ENCODE data around the gene P2RX1.

DNA sequence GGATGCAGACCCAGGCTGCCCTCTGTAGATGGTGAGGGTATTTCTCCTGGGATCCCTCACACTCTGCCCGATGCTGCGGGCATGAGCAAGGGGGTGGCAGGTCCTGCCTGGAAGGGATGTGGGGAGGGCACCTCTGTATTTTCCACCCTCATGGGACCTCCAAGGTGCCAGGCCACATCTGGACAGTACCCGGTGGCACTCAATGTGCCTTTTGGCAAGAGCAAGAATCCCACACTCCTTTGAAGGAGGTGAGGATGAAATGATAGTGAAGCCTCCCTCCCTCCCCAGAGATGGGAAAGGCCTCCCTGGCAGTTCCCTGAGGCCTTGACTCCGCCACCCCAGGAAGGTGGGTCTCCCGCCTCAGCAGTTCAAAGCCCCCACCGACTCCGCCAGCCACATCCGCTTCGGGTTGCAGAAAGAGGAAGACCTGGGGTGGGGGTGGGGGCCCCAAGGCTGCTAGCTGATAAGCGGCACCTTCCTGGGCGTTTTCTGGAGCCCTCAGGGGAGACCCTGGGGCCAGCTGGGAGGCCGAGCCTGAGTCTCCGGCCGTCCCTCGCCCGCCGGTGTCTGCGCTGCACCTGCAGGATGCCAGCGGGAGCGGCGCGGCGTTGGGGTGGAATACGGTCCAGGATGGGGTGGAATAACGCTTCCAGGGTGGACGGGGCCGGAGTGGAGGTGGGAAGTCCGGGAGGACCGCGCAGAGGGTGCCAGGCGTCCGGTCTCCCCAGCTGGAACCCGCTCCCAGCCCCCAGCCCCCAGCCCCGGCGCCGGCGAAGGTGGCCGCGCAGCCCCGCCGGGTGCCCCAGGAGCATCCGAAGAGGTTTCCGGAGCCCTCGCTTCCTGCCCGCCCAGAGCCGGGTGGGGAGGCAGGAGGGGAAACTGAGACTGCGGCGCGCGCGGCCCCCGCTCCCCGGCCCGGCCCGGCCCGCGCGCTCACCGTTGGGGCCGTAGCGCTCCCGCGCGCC, 47.3 kb upstream of the P2RX1 start:
- TF ChIP-seq JUN (IDR thresholded peaks at IDR 0.05) = no peak
- TF ChIP-seq, protein P1, sequence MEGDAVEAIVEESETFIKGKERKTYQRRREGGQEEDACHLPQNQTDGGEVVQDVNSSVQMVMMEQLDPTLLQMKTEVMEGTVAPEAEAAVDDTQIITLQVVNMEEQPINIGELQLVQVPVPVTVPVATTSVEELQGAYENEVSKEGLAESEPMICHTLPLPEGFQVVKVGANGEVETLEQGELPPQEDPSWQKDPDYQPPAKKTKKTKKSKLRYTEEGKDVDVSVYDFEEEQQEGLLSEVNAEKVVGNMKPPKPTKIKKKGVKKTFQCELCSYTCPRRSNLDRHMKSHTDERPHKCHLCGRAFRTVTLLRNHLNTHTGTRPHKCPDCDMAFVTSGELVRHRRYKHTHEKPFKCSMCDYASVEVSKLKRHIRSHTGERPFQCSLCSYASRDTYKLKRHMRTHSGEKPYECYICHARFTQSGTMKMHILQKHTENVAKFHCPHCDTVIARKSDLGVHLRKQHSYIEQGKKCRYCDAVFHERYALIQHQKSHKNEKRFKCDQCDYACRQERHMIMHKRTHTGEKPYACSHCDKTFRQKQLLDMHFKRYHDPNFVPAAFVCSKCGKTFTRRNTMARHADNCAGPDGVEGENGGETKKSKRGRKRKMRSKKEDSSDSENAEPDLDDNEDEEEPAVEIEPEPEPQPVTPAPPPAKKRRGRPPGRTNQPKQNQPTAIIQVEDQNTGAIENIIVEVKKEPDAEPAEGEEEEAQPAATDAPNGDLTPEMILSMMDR (IDR thresholded peaks at IDR 0.05) = no peak
- TF ChIP-seq, protein P2, sequence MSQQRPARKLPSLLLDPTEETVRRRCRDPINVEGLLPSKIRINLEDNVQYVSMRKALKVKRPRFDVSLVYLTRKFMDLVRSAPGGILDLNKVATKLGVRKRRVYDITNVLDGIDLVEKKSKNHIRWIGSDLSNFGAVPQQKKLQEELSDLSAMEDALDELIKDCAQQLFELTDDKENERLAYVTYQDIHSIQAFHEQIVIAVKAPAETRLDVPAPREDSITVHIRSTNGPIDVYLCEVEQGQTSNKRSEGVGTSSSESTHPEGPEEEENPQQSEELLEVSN (IDR thresholded peaks at IDR 0.05; ENCODE audit: borderline replicate concordance, low read depth) = no peak
- no peak for TF ChIP-seq POLR2A (IDR thresholded peaks at IDR 0.05; ENCODE audit: low read length)
- no peak for TF ChIP-seq NR3C1 (IDR thresholded peaks at IDR 0.05)
- TF ChIP-seq CHD2 (IDR thresholded peaks at IDR 0.05; ENCODE audit: low read length, partially characterized antibody) = no peak
- TF ChIP-seq GATA3 (IDR thresholded peaks at IDR 0.05; ENCODE audit: borderline replicate concordance) = no peak
- TF ChIP-seq, protein P3, sequence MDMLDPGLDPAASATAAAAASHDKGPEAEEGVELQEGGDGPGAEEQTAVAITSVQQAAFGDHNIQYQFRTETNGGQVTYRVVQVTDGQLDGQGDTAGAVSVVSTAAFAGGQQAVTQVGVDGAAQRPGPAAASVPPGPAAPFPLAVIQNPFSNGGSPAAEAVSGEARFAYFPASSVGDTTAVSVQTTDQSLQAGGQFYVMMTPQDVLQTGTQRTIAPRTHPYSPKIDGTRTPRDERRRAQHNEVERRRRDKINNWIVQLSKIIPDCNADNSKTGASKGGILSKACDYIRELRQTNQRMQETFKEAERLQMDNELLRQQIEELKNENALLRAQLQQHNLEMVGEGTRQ (IDR thresholded peaks at IDR 0.05) = no peak
- no peak for TF ChIP-seq KDM1A (IDR thresholded peaks at IDR 0.05; ENCODE audit: low read depth)
- no peak for TF ChIP-seq ZFP36 (IDR thresholded peaks at IDR 0.05; ENCODE audit: borderline replicate concordance, partially characterized antibody)
